Raji (cell line): Measurements from ENCODE around the gene GPBP1L1.

ENCODE experiments used
- POLR2A ChIP-seq: IDR thresholded peaks from 2 replicates; pipeline ENCODE4 v1.6.1; 2011; ENCODE audit warnings: low read depth, low read length, control low read depth; ENCODE audit not compliant: insufficient read depth

GPBP1L1 gene

GRCh38 chr1:45585110-45585426 is 101.3 kb downstream of the GPBP1L1 start:
- TF ChIP-seq POLR2A, result no peak

- TF ChIP-seq POLR2A, result no peak
These were observed 101.8 kb downstream of the GPBP1L1 start for GRCh38 chr1:45584351-45585109.

- TF ChIP-seq POLR2A, result peak; percentile 98
These were observed 102.5 kb downstream of the GPBP1L1 start, which contains the start of gene NASP for GRCh38 chr1:45583666-45584350. Gene NASP, plus strand, starts transcription at chr1:45584041. Its CDS starts 106 bp downstream, at chr1:45584147.

- no peak; the same call in 1 of the 2 replicates for TF ChIP-seq POLR2A
These were observed 103.1 kb downstream of the GPBP1L1 start for GRCh38 chr1:45583264-45583665.
